Measurements from ENCODE around the gene ZW10.

ZW10 gene

GRCh38 chr11:113697756-113698407, 75.6 kb downstream of the ZW10 start:
- H3K36me3 ChIP-seq (ENCODE audit: insufficient read depth, insufficient read length, low read length), result no peaks in the 10 kb centered on the region
- DNase-seq (ENCODE audit: low read depth, low spot score), result no peak
- H3K27me3 ChIP-seq (ENCODE audit: insufficient read depth, insufficient read length), result no peaks in the 10 kb centered on the region
- H3K4me3 ChIP-seq (ENCODE audit: insufficient read length, low read depth), result no peak overlapping the region
- H3K4me1 ChIP-seq (ENCODE audit: insufficient read depth, insufficient read length), result no peaks in the 10 kb centered on the region
- TF ChIP-seq ZNF274 (IDR thresholded peaks at IDR 0.05; ENCODE audit: low read depth, low read length), result no peak
- TF ChIP-seq SUZ12 (IDR thresholded peaks at IDR 0.05; ENCODE audit: extremely low read depth, insufficient read depth, insufficient read length), result no peak
- no peak for TF ChIP-seq YY1 (IDR thresholded peaks at IDR 0.05; ENCODE audit: insufficient read depth, insufficient read length)
- H3K9me3 ChIP-seq (ENCODE audit: insufficient read depth, low read length), result peaks cover 5% of the 10 kb centered on the region; the same call in 1 of the 2 replicates
- H3K9ac ChIP-seq (ENCODE audit: insufficient read length, low read depth), result no peak overlapping the region

GRCh38 chr11:113697111-113697510, 76.4 kb downstream of the ZW10 start:
- no peaks in the 10 kb centered on the region for H3K27me3 ChIP-seq (ENCODE audit: insufficient read depth, insufficient read length)
- H3K36me3 ChIP-seq (ENCODE audit: insufficient read depth, insufficient read length, low read length), result no peaks in the 10 kb centered on the region
- no peak overlapping the region for H3K4me3 ChIP-seq (ENCODE audit: insufficient read length, low read depth)
- no peaks in the 10 kb centered on the region for H3K4me1 ChIP-seq (ENCODE audit: insufficient read depth, insufficient read length)
- TF ChIP-seq YY1 (IDR thresholded peaks at IDR 0.05; ENCODE audit: insufficient read depth, insufficient read length) (no peak), ZNF274 (IDR thresholded peaks at IDR 0.05; ENCODE audit: low read depth, low read length) (no peak), SUZ12 (IDR thresholded peaks at IDR 0.05; ENCODE audit: extremely low read depth, insufficient read depth, insufficient read length) (no peak)
- H3K9ac ChIP-seq (ENCODE audit: insufficient read length, low read depth), result no peak overlapping the region
- H3K9me3 ChIP-seq (ENCODE audit: insufficient read depth, low read length), result no peaks in the 10 kb centered on the region
- DNase-seq (ENCODE audit: low read depth, low spot score), result no peak

GRCh38 chr11:113695207-113695606, 78.3 kb downstream of the ZW10 start:
- no peaks in the 10 kb centered on the region for H3K9me3 ChIP-seq (ENCODE audit: insufficient read depth, low read length)
- no peaks in the 10 kb centered on the region for H3K27me3 ChIP-seq (ENCODE audit: insufficient read depth, insufficient read length)
- TF ChIP-seq ZNF274 (IDR thresholded peaks at IDR 0.05; ENCODE audit: low read depth, low read length), result no peak
- TF ChIP-seq SUZ12 (IDR thresholded peaks at IDR 0.05; ENCODE audit: extremely low read depth, insufficient read depth, insufficient read length), result no peak
- TF ChIP-seq YY1 (IDR thresholded peaks at IDR 0.05; ENCODE audit: insufficient read depth, insufficient read length), result no peak
- DNase-seq (ENCODE audit: low read depth, low spot score), result no peak
- no peak overlapping the region for H3K9ac ChIP-seq (ENCODE audit: insufficient read length, low read depth)
- no peak overlapping the region for H3K4me3 ChIP-seq (ENCODE audit: insufficient read length, low read depth)
- peaks cover 4% of the 10 kb centered on the region for H3K4me1 ChIP-seq (ENCODE audit: insufficient read depth, insufficient read length)
- H3K36me3 ChIP-seq (ENCODE audit: insufficient read depth, insufficient read length, low read length), result no peaks in the 10 kb centered on the region

- Histone ChIP-seq H3K27me3 (ENCODE audit: insufficient read depth, insufficient read length) (no peaks in the 10 kb centered on the region), H3K4me3 (ENCODE audit: insufficient read length, low read depth) (no peak overlapping the region), H3K9me3 (ENCODE audit: insufficient read depth, low read length) (no peaks in the 10 kb centered on the region), H3K36me3 (ENCODE audit: insufficient read depth, insufficient read length, low read length) (no peaks in the 10 kb centered on the region), H3K4me1 (ENCODE audit: insufficient read depth, insufficient read length) (peaks cover 4% of the 10 kb centered on the region), H3K9ac (ENCODE audit: insufficient read length, low read depth) (no peak overlapping the region)
- TF ChIP-seq SUZ12 (IDR thresholded peaks at IDR 0.05; ENCODE audit: extremely low read depth, insufficient read depth, insufficient read length), result no peak
- TF ChIP-seq YY1 (IDR thresholded peaks at IDR 0.05; ENCODE audit: insufficient read depth, insufficient read length), result no peak
- TF ChIP-seq ZNF274 (IDR thresholded peaks at IDR 0.05; ENCODE audit: low read depth, low read length), result no peak
- no peak for DNase-seq (ENCODE audit: low read depth, low spot score)
Measured at GRCh38 chr11:113694390-113694789, 79.1 kb downstream of the ZW10 start.

GRCh38 chr11:113693030-113693429, 80.5 kb downstream of the ZW10 start:
- Histone ChIP-seq H3K36me3 (ENCODE audit: insufficient read depth, insufficient read length, low read length) (no peaks in the 10 kb centered on the region), H3K27me3 (ENCODE audit: insufficient read depth, insufficient read length) (no peaks in the 10 kb centered on the region), H3K9ac (ENCODE audit: insufficient read length, low read depth) (no peak overlapping the region), H3K4me3 (ENCODE audit: insufficient read length, low read depth) (no peak overlapping the region), H3K4me1 (ENCODE audit: insufficient read depth, insufficient read length) (peaks cover 6% of the 10 kb centered on the region), H3K9me3 (ENCODE audit: insufficient read depth, low read length) (no peaks in the 10 kb centered on the region)
- TF ChIP-seq SUZ12 (IDR thresholded peaks at IDR 0.05; ENCODE audit: extremely low read depth, insufficient read depth, insufficient read length), result no peak
- TF ChIP-seq YY1 (IDR thresholded peaks at IDR 0.05; ENCODE audit: insufficient read depth, insufficient read length), result no peak
- TF ChIP-seq ZNF274 (IDR thresholded peaks at IDR 0.05; ENCODE audit: low read depth, low read length), result no peak
- DNase-seq (ENCODE audit: low read depth, low spot score), result no peak

- no peak for DNase-seq (ENCODE audit: low read depth, low spot score)
Measured at GRCh38 chr11:113690619-113691569, 82.6 kb downstream of the ZW10 start.

More at GRCh38 chr11:113690619-113691569, 82.6 kb downstream of the ZW10 start:
- peaks cover 8% of the 10 kb centered on the region for H3K4me1 ChIP-seq (ENCODE audit: insufficient read depth, insufficient read length)
- TF ChIP-seq YY1 (IDR thresholded peaks at IDR 0.05; ENCODE audit: insufficient read depth, insufficient read length) (no peak), SUZ12 (IDR thresholded peaks at IDR 0.05; ENCODE audit: extremely low read depth, insufficient read depth, insufficient read length) (no peak)
- no peaks in the 10 kb centered on the region for H3K27me3 ChIP-seq (ENCODE audit: insufficient read depth, insufficient read length)
- H3K9ac ChIP-seq (ENCODE audit: insufficient read length, low read depth), result no peak overlapping the region
- H3K4me3 ChIP-seq (ENCODE audit: insufficient read length, low read depth), result no peak overlapping the region
- no peaks in the 10 kb centered on the region for H3K9me3 ChIP-seq (ENCODE audit: insufficient read depth, low read length)
- no peaks in the 10 kb centered on the region for H3K36me3 ChIP-seq (ENCODE audit: insufficient read depth, insufficient read length, low read length)

Measured in NT2/D1 (cell line).